SK-N-SH treated with all-trans-retinoic acid at 6 μM for 48 hours (cell line): ENCODE data around the gene SLC1A7.

ENCODE experiments used
- ATAC-seq: fragments of 200-7000 bp; cut with Tn5 transposase; 3 replicates; pipeline ENCODE4 v1.9.1; 2020; ENCODE audit warnings: mild to moderate bottlenecking, moderate library complexity
- ARNTL ChIP-seq: fragments of 450-650 bp; formaldehyde crosslinking; IDR thresholded peaks from 2 replicates; pipeline ENCODE4 v1.5.0; 2020; ENCODE audit warnings: low read depth, mild to moderate bottlenecking, moderate library complexity, borderline replicate concordance
- BACH2 ChIP-seq: fragments of 250-450 bp; sonication (Bioruptor Pico); IDR thresholded peaks from 2 replicates; pipeline ENCODE4 v1.9.0; 2021; ENCODE audit warnings: mild to moderate bottlenecking, borderline replicate concordance
- CREB5 ChIP-seq: fragments of 250-450 bp; sonication (Bioruptor Pico); IDR thresholded peaks from 2 replicates; pipeline ENCODE4 v1.5.1; 2020; ENCODE audit warnings: low read depth, mild to moderate bottlenecking, moderate library complexity
- CSDC2 ChIP-seq: fragments of 250-450 bp; sonication (Bioruptor Pico); IDR thresholded peaks from 2 replicates; pipeline ENCODE4 v1.5.0; 2020; ENCODE audit warnings: mild to moderate bottlenecking, moderate library complexity
- ESRRG ChIP-seq: fragments of 250-450 bp; sonication (Bioruptor Pico); IDR thresholded peaks from 2 replicates; pipeline ENCODE4 v1.6.1; 2021; ENCODE audit warnings: mild to moderate bottlenecking
- GLIS3 ChIP-seq: fragments of 250-450 bp; sonication (Bioruptor Pico); IDR thresholded peaks from 2 replicates; pipeline ENCODE4 v1.5.0; 2020; ENCODE audit warnings: mild to moderate bottlenecking, moderate library complexity
- ISL1 ChIP-seq: fragments of 250-450 bp; sonication (Bioruptor Pico); IDR thresholded peaks from 2 replicates; pipeline ENCODE4 v2.1.2; 2022; ENCODE audit warnings: mild to moderate bottlenecking, moderate library complexity
- OSR1 ChIP-seq: fragments of 250-450 bp; sonication (Bioruptor Pico); IDR thresholded peaks from 2 replicates; pipeline ENCODE4 v1.8.0; 2022; ENCODE audit warnings: moderate library complexity, mild to moderate bottlenecking, inconsistent platforms
- PATZ1 ChIP-seq: fragments of 250-450 bp; sonication (Bioruptor Pico); IDR thresholded peaks from 2 replicates; pipeline ENCODE4 v1.8.0; 2020; ENCODE audit warnings: mild to moderate bottlenecking, moderate library complexity, borderline replicate concordance
- POU6F1 ChIP-seq: fragments of 250-450 bp; sonication (Bioruptor Pico); IDR thresholded peaks from 2 replicates; pipeline ENCODE4 v1.8.0; 2021; ENCODE audit warnings: low read depth, mild to moderate bottlenecking, moderate library complexity, borderline replicate concordance
- PPARA ChIP-seq: fragments of 250-450 bp; sonication (Bioruptor Pico); IDR thresholded peaks from 2 replicates; pipeline ENCODE4 v1.5.0; 2020; ENCODE audit warnings: mild to moderate bottlenecking, borderline replicate concordance
- RARB ChIP-seq: fragments of 250-450 bp; sonication (Bioruptor Pico); IDR thresholded peaks from 2 replicates; pipeline ENCODE4 v1.8.0; 2021; ENCODE audit warnings: mild to moderate bottlenecking, moderate library complexity
- SNAI2 ChIP-seq: fragments of 250-450 bp; sonication (Bioruptor Pico); IDR thresholded peaks from 2 replicates; pipeline ENCODE4 v1.5.0; 2020; ENCODE audit warnings: mild to moderate bottlenecking, moderate library complexity
- TCF4 ChIP-seq: fragments of 250-450 bp; sonication (Bioruptor Pico); IDR thresholded peaks from 2 replicates; pipeline ENCODE4 v1.8.0; 2021; ENCODE audit warnings: mild to moderate bottlenecking, moderate library complexity, borderline replicate concordance
- TSHZ2 ChIP-seq: fragments of 250-450 bp; sonication (Bioruptor Pico); IDR thresholded peaks from 2 replicates; pipeline ENCODE4 v1.5.0; 2020; ENCODE audit warnings: mild to moderate bottlenecking, moderate library complexity
- ZC3H10 ChIP-seq: fragments of 250-450 bp; sonication (Bioruptor Pico); IDR thresholded peaks from 2 replicates; pipeline ENCODE4 v1.5.1; 2021; ENCODE audit warnings: mild to moderate bottlenecking, moderate library complexity
- ZFP3 ChIP-seq: fragments of 250-450 bp; sonication (Bioruptor Pico); IDR thresholded peaks from 2 replicates; pipeline ENCODE4 v1.5.0; 2020; ENCODE audit warnings: mild to moderate bottlenecking, moderate library complexity
- ZFP30 ChIP-seq: fragments of 450-650 bp; formaldehyde crosslinking; IDR thresholded peaks from 2 replicates; pipeline ENCODE4 v1.5.0; 2022; ENCODE audit warnings: mild to moderate bottlenecking, moderate library complexity
- ZNF565 ChIP-seq: fragments of 450-650 bp; formaldehyde crosslinking; conservative IDR thresholded peaks from 2 replicates; pipeline ENCODE4 v1.5.0; 2020; ENCODE audit warnings: low read depth, mild to moderate bottlenecking, moderate library complexity
- ZNF70 ChIP-seq: fragments of 450-650 bp; formaldehyde crosslinking; IDR thresholded peaks from 2 replicates; pipeline ENCODE4 v1.5.0; 2020; ENCODE audit warnings: mild to moderate bottlenecking, moderate library complexity
- ZNF8 ChIP-seq: fragments of 450-650 bp; formaldehyde crosslinking; IDR thresholded peaks from 2 replicates; pipeline ENCODE4 v1.5.0; 2020; ENCODE audit warnings: mild to moderate bottlenecking, moderate library complexity

Gene SLC1A7

GRCh38 chr1:53183095-53183990 is 40.9 kb upstream of the SLC1A7 start:
- no peak for ATAC-seq
- TF ChIP-seq CREB5: no peak
- TF ChIP-seq ZC3H10 (CRISPR knock-in tag): no peak
- TF ChIP-seq PATZ1 (CRISPR knock-in tag): no peak
- TF ChIP-seq PPARA (CRISPR knock-in tag): no peak
- no peak for TF ChIP-seq ZNF8 (CRISPR knock-in tag)

- TF ChIP-seq CREB5: no peak
- TF ChIP-seq BACH2: no peak
- TF ChIP-seq PPARA (CRISPR knock-in tag): no peak
- TF ChIP-seq PATZ1 (CRISPR knock-in tag): no peak
- TF ChIP-seq ZNF8 (CRISPR knock-in tag): no peak
- no peak for TF ChIP-seq ARNTL (CRISPR knock-in tag)
- TF ChIP-seq POU6F1 (CRISPR knock-in tag): no peak
- TF ChIP-seq SNAI2 (CRISPR knock-in tag): no peak
- no peak for TF ChIP-seq TSHZ2 (CRISPR knock-in tag)
- TF ChIP-seq ISL1 (CRISPR knock-in tag): no peak
- no peak for TF ChIP-seq ESRRG (CRISPR knock-in tag)
- TF ChIP-seq RARB: no peak
- TF ChIP-seq CSDC2: no peak
- no peak for TF ChIP-seq ZNF70 (CRISPR knock-in tag)
- TF ChIP-seq TCF4: no peak
- no peak for TF ChIP-seq ZFP3 (CRISPR knock-in tag)
- no peak for TF ChIP-seq GLIS3 (CRISPR knock-in tag)
- no peak for TF ChIP-seq ZFP30 (CRISPR knock-in tag)
- no peak for TF ChIP-seq ZNF565 (CRISPR knock-in tag)
- TF ChIP-seq OSR1 (CRISPR knock-in tag): no peak
- ATAC-seq: no peak
Measured at GRCh38 chr1:53182716-53183094, 40.3 kb upstream of the SLC1A7 start.
